Non-pigmented ciliary epithelial cell (primary cell): Measurements from ENCODE around the gene SLC25A38.
"Not testable (repeated sequence)": the region's sequence is repeated elsewhere in the genome, so short reads cannot be mapped to it uniquely, and the experiment has no call there.

Source experiments
- DNase-seq: peaks from one replicate; pipeline ENCODE4 v3.0.0-alpha.2; 2010; ENCODE audit warnings: low read depth

The SLC25A38 gene

GRCh38 chr3:39407259-39407629, 24.1 kb downstream of the SLC25A38 start:
- DNase-seq: no peak

- DNase-seq: no peak
Observed at GRCh38 chr3:39407773-39408492, 24.8 kb downstream of the SLC25A38 start.

DNA sequence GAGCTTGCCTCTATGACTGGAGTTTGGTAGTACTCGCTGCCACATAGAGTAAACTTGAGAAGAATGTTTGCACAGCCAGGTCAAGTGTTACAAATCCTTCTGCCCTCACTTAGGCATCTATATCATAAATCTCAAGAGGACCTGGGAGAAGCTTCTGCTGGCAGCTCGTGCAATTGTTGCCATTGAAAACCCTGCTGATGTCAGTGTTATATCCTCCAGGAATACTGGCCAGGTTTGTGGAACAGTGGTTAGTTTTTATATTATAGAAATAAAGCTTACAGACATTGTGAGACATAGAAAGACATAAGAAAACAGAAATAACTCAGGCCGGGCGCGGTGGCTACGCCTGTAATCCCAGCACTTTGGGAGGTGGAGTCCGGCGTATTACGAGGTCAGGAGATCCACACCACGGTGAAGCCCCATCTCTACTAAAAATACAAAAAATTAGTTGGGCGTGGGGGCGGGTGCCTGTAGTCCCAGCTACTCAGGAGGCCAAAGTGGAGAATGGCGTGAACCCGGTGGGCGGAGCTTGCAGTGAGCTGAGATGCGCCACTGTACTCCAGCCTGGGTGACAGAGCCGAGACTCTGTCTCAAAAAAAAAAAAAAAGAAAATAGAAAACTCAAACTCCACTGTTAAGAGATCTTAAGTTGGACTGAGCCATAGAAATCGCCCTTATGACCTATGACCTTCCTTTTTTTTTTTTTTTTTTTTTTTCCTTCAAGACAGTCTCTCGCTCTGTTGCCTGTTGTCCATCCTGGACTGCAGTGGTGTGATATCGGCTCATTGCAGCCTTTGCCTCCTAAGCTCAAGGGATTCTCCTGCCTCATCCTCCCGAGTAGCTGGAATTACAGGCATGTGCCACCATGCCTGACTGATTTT, 25.6 kb downstream of the SLC25A38 start:
- no peak for DNase-seq

- DNase-seq: no peak
Observed at GRCh38 chr3:39409514-39410136, 26.5 kb downstream of the SLC25A38 start.

DNA sequence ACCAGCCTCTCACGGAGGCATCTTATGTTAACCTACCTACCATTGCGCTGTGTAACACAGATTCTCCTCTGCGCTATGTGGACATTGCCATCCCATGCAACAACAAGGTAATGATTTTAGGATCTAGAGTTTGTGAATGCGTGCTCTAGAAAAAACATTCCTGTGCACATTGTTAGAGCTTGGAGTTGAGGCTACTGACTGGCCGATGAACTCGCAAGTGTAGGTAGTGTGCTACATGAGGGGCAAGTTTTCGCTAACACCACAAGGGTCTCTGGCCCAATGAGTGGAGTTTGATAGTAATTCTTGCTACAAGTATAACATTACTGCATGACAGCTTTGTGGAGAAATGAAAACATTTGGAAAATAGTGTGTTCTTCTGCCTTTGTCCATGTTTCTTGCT, 27.7 kb downstream of the SLC25A38 start:
- no peak for DNase-seq

DNA sequence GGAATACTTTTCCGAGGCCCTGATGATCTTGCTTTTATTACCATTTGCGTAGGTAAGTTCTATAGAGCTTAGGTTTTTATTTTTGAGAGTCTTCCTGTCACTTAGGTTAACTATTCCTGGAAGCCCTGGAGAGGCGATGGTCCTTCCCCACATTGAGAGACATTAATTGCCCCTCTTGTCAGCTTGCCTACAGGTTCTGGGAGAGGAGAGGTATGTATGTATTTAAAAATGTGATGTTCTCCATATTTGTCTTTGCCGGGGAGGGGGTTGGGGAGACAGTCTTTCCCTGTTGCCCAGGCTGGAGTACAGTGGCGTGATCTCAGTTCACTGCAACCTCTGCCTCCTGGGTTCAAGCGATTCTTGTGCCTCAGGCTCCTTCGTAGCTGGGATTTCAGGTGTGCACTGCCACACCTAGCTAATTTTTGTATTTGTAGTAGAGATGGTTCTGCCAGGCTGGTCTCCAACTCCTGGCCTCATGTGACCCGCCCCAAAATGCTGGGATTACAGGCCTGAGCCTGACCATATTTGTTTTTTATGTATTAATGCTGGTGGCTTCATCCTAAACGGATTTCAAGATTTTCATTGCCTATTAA, 29.6 kb downstream of the SLC25A38 start:
- DNase-seq: no peak

GRCh38 chr3:39413691-39414420, 30.7 kb downstream of the SLC25A38 start:
- DNase-seq: no peak

GRCh38 chr3:39414421-39414907, 31.3 kb downstream of the SLC25A38 start:
- DNase-seq: no peak

- not testable (repeated sequence) for DNase-seq
Observed at GRCh38 chr3:39415302-39415701, 32.1 kb downstream of the SLC25A38 start.

- DNase-seq: no peak
Observed at GRCh38 chr3:39415983-39416382, 32.8 kb downstream of the SLC25A38 start.

DNA sequence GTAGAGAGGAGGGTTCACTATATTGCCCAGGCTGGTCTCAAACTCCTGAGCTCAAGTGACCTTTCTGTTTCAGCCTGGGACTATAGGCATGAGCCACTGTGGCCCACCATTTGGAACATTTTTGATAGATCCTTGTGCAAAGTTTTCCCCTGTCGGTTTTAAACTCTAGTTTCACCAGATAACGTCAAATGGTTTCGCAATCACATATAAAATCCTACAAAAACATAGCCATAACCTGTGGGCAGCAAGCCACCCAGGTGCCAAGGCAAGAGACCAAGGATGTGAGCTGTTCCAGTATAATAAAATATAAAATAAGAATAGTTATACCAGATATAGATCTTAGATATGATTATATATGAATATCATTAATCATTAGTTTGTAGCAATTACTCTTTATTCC, 33.8 kb downstream of the SLC25A38 start:
- DNase-seq: not testable (repeated sequence)

DNA sequence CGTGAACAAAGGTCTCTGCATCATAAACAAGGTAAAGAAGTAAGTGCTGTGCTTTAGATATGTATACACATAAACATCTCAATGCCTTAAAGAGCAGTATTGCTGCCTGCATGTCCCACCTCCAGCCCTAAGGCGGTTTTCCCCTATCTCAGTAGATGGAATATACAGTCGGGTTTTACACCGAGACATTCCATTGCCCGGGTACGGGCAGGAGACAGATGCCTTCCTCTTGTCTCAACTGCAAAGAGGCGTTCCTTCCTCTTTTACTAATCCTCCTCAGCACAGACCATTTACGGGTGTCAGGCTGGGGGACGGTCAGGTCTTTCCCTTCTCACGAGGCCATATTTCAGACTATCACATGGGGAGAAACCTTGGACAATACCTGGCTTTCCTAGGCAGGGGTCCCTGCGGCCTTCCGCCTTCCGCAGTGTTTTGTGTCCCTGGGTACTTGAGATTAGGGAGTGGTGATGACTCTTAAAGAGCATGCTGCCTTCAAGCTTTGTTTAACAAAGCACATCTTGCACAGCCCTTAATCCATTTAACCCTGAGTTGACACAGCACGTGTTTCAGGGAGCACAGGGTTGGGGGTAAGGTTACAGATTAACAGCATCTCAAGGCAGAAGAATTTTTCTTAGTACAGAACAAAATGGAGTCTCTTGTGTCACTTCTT, 35.5 kb downstream of the SLC25A38 start:
- DNase-seq: not testable (repeated sequence)

DNA sequence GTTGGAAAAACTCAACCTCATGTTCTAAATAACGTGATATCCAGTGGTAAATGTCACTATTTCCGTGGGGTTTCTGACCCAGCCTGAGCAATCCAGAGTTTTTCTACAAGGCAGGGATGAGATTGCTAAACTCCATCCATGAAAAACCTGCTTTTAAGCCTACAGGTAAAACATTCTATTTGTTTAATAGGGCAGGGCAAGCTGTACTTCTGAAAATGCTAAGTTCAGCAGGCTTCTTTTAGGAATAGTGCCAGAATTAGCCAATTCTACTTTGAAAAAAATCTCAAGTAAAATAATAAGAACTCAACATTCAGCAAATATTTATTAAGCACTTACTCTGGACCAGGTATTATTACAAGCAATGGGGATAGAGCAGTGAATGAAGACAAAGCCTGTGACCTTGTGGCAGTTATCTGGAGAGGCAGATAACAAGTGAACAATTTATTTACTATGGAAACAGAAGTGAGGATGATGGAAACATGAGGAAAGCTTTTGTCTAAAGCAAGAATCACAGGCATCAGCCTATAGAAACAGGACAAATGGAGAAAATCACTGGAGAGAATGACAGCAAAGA, 36.7 kb downstream of the SLC25A38 start:
- no peak for DNase-seq

- DNase-seq: no peak
Observed at GRCh38 chr3:39420543-39420942, 37.4 kb downstream of the SLC25A38 start.

- DNase-seq: no peak
Observed at GRCh38 chr3:39423436-39423970, 40.3 kb downstream of the SLC25A38 start.

GRCh38 chr3:39426312-39426711, 43.1 kb downstream of the SLC25A38 start:
- no peak for DNase-seq

DNA sequence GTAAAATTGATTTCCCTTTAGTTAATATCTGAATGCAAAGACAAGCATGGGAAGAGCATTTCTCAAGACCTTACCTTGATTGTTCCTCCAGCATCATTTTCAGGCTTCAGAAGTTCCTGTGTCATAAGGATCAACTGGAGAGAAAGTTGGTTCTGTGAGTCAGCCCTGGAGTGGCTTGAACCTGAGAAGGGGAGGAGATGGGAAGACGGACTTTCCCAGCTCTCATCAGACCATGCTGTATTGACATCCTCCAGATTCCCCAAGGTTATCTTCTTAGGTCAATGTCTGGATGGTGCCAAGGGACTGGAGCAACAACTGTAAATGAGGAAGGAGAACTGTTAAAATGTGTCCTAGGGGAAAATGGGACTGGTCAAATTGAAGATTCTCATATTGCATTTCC, 44.3 kb downstream of the SLC25A38 start:
- no peak for DNase-seq

DNA sequence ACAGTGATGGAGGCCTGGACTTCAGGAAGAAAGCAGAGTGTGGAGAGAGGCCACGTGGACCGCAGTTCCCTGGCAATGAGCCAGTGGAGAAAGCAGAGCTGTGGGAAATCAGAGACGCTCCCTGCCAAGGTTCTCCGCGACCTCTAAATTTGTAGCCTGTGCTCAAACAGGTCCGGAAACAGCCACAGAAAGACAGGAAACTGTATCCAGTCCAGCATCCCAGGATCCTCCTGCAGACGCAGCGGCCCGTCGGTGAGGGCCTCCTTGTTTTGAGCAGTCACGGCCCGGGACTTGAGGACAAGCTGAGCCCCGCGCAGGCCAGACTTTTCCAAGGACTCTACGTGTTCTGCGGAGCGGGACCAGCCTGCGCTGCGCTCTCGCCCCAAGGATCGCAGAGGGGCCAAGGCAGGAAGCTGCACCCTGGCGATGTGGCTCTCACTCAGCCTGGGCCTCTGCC, 45.6 kb downstream of the SLC25A38 start:
- DNase-seq: no peak

- no peak for DNase-seq
Observed at GRCh38 chr3:39429466-39429865, 46.3 kb downstream of the SLC25A38 start.

DNA sequence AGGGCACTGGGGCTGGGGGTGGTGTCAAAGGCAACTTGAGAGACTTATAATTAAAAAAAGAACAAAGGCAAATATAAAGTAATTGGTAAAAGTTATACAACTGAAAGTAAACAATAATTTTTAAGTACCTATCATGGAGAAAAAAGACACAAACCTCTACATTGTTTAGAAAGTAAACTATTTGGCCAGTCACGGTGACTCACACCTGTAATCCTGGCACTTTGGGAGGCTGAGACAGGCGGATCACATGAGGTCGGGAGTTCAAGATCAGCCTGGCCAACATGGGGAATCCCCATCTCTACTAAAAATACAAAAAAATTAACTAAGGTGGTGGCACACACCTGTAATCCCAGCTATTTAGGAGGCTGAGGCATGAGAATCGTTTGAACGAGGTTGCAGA, 49.2 kb downstream of the SLC25A38 start:
- DNase-seq: no peak
